HEK293 (cell line): ENCODE measurements around the gene PPARG.

ENCODE experiments used
- ZNF239 ChIP-seq: fragments of 450-650 bp; formaldehyde crosslinking; IDR thresholded peaks from 2 replicates; pipeline ENCODE4 v1.5.1; 2016; ENCODE audit warnings: missing biosample characterization, missing genetic modification characterization
- ZNF501 ChIP-seq: fragments of 450-650 bp; formaldehyde crosslinking; IDR thresholded peaks from 2 replicates; pipeline ENCODE4 v1.5.1; 2016; ENCODE audit warnings: missing biosample characterization, missing genetic modification characterization
- TF ChIP-seq, protein P1 (sequence below): fragments of 450-650 bp; formaldehyde crosslinking; IDR thresholded peaks from 2 replicates; pipeline ENCODE4 v1.5.1; 2016; ENCODE audit warnings: missing biosample characterization, missing genetic modification characterization
- TF ChIP-seq, protein P2 (sequence below): fragments of 450-650 bp; formaldehyde crosslinking; IDR thresholded peaks from 2 replicates; pipeline ENCODE4 v1.5.1; 2016; ENCODE audit warnings: missing biosample characterization, missing genetic modification characterization
- TF ChIP-seq, protein P3 (sequence below): fragments of 450-650 bp; formaldehyde crosslinking; optimal IDR thresholded peaks from 2 replicates; pipeline ENCODE3; 2016; ENCODE audit warnings: missing biosample characterization, mild to moderate bottlenecking, missing genetic modification characterization

DNA sequence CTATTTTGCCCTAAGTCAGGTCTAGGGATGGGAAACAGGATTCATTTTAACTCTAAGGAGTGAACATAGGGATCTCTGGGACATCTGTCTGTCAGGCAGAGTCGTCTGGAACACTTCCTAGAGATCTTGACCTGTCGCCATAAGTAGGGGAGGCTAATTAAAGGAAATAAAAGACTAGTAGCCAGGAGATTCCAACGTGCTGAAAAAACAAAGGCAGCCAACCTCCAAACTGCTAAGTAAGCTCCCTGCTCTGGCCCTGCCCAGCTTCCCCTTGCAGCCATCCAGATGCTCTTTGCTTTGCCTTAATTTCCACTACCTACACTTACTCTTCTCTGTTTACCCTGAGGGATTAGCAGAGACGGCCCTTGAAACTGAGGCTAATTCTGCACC, 177.0 kb downstream of the PPARG start:
- no peak for TF ChIP-seq ZNF501 (tag by site-specific recombination)
- TF ChIP-seq ZNF239 (tag by site-specific recombination) = no peak
- TF ChIP-seq, protein P1, sequence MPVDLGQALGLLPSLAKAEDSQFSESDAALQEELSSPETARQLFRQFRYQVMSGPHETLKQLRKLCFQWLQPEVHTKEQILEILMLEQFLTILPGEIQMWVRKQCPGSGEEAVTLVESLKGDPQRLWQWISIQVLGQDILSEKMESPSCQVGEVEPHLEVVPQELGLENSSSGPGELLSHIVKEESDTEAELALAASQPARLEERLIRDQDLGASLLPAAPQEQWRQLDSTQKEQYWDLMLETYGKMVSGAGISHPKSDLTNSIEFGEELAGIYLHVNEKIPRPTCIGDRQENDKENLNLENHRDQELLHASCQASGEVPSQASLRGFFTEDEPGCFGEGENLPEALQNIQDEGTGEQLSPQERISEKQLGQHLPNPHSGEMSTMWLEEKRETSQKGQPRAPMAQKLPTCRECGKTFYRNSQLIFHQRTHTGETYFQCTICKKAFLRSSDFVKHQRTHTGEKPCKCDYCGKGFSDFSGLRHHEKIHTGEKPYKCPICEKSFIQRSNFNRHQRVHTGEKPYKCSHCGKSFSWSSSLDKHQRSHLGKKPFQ = no peak
- TF ChIP-seq, protein P2, sequence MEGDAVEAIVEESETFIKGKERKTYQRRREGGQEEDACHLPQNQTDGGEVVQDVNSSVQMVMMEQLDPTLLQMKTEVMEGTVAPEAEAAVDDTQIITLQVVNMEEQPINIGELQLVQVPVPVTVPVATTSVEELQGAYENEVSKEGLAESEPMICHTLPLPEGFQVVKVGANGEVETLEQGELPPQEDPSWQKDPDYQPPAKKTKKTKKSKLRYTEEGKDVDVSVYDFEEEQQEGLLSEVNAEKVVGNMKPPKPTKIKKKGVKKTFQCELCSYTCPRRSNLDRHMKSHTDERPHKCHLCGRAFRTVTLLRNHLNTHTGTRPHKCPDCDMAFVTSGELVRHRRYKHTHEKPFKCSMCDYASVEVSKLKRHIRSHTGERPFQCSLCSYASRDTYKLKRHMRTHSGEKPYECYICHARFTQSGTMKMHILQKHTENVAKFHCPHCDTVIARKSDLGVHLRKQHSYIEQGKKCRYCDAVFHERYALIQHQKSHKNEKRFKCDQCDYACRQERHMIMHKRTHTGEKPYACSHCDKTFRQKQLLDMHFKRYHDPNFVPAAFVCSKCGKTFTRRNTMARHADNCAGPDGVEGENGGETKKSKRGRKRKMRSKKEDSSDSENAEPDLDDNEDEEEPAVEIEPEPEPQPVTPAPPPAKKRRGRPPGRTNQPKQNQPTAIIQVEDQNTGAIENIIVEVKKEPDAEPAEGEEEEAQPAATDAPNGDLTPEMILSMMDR (tag by site-specific recombination) = no peak
- TF ChIP-seq, protein P3, sequence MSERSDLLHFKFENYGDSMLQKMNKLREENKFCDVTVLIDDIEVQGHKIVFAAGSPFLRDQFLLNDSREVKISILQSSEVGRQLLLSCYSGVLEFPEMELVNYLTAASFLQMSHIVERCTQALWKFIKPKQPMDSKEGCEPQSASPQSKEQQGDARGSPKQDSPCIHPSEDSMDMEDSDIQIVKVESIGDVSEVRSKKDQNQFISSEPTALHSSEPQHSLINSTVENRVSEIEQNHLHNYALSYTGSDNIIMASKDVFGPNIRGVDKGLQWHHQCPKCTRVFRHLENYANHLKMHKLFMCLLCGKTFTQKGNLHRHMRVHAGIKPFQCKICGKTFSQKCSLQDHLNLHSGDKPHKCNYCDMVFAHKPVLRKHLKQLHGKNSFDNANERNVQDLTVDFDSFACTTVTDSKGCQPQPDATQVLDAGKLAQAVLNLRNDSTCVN = no peak
